Liver (tissue), 3 donors: ENCODE results near the gene KLF3.

ENCODE experiments used
- ATF3 ChIP-seq: IDR thresholded peaks from 2 replicates; pipeline ENCODE4 v1.6.1; 2016; ENCODE audit warnings: antibody characterized with exemption
- FOXA1 ChIP-seq: IDR thresholded peaks from 2 replicates; pipeline ENCODE4 v1.6.1; 2016; ENCODE audit warnings: antibody characterized with exemption
- FOXA2 ChIP-seq: IDR thresholded peaks from 2 replicates; pipeline ENCODE4 v1.6.1; 2016; ENCODE audit warnings: antibody characterized with exemption
- GABPA ChIP-seq, 2 donors: IDR thresholded peaks in 1 of 2; conservative IDR thresholded peaks in 1 of 2; 2 replicates each; pipeline ENCODE4 v1.6.1; 2016; ENCODE audit warnings: antibody characterized with exemption in 2 of 2, mild to moderate bottlenecking in 1 of 2, moderate library complexity in 1 of 2
- JUND ChIP-seq, 2 donors: IDR thresholded peaks; 2 replicates each; pipeline ENCODE4 v1.6.1; 2016; ENCODE audit warnings: antibody characterized with exemption in 2 of 2
- RXRA ChIP-seq, 2 donors: IDR thresholded peaks; 2 replicates each; pipeline ENCODE4 v1.6.1; 2017 to 2018; ENCODE audit warnings: antibody characterized with exemption in 2 of 2, mild to moderate bottlenecking in 1 of 2
- TAF1 ChIP-seq: conservative IDR thresholded peaks from 2 replicates; pipeline ENCODE4 v1.6.1; 2016; ENCODE audit warnings: antibody characterized with exemption, mild to moderate bottlenecking
- TF ChIP-seq, protein P1 (sequence below): fragments of 150-350 bp; IDR thresholded peaks from 2 replicates; pipeline ENCODE4 v1.5.1; 2017; ENCODE audit warnings: improper control_type of control experiment, low read depth, low read length; ENCODE audit not compliant: missing input control
- TF ChIP-seq, protein P2 (sequence below): IDR thresholded peaks from 2 replicates; pipeline ENCODE4 v1.6.1; 2016; ENCODE audit warnings: antibody characterized with exemption
- TF ChIP-seq, protein P3 (sequence below): IDR thresholded peaks from 2 replicates; pipeline ENCODE4 v1.6.1; 2016; ENCODE audit warnings: antibody characterized with exemption, mild to moderate bottlenecking
- donor health status: healthy.
- donor health status: healthy.

- TF ChIP-seq, protein P1, sequence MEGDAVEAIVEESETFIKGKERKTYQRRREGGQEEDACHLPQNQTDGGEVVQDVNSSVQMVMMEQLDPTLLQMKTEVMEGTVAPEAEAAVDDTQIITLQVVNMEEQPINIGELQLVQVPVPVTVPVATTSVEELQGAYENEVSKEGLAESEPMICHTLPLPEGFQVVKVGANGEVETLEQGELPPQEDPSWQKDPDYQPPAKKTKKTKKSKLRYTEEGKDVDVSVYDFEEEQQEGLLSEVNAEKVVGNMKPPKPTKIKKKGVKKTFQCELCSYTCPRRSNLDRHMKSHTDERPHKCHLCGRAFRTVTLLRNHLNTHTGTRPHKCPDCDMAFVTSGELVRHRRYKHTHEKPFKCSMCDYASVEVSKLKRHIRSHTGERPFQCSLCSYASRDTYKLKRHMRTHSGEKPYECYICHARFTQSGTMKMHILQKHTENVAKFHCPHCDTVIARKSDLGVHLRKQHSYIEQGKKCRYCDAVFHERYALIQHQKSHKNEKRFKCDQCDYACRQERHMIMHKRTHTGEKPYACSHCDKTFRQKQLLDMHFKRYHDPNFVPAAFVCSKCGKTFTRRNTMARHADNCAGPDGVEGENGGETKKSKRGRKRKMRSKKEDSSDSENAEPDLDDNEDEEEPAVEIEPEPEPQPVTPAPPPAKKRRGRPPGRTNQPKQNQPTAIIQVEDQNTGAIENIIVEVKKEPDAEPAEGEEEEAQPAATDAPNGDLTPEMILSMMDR: no peak
- no peak for TF ChIP-seq FOXA1
- TF ChIP-seq, protein P2, sequence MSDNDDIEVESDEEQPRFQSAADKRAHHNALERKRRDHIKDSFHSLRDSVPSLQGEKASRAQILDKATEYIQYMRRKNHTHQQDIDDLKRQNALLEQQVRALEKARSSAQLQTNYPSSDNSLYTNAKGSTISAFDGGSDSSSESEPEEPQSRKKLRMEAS: no peak
- TF ChIP-seq JUND (IDR thresholded peaks at IDR 0.05): no peak
- no peak for TF ChIP-seq RXRA (IDR thresholded peaks at IDR 0.05)
- no peak for TF ChIP-seq ATF3
- TF ChIP-seq, protein P3, sequence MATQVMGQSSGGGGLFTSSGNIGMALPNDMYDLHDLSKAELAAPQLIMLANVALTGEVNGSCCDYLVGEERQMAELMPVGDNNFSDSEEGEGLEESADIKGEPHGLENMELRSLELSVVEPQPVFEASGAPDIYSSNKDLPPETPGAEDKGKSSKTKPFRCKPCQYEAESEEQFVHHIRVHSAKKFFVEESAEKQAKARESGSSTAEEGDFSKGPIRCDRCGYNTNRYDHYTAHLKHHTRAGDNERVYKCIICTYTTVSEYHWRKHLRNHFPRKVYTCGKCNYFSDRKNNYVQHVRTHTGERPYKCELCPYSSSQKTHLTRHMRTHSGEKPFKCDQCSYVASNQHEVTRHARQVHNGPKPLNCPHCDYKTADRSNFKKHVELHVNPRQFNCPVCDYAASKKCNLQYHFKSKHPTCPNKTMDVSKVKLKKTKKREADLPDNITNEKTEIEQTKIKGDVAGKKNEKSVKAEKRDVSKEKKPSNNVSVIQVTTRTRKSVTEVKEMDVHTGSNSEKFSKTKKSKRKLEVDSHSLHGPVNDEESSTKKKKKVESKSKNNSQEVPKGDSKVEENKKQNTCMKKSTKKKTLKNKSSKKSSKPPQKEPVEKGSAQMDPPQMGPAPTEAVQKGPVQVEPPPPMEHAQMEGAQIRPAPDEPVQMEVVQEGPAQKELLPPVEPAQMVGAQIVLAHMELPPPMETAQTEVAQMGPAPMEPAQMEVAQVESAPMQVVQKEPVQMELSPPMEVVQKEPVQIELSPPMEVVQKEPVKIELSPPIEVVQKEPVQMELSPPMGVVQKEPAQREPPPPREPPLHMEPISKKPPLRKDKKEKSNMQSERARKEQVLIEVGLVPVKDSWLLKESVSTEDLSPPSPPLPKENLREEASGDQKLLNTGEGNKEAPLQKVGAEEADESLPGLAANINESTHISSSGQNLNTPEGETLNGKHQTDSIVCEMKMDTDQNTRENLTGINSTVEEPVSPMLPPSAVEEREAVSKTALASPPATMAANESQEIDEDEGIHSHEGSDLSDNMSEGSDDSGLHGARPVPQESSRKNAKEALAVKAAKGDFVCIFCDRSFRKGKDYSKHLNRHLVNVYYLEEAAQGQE: no peak
- TF ChIP-seq FOXA2: no peak
- TF ChIP-seq TAF1: no peak
- TF ChIP-seq GABPA (IDR thresholded peaks at IDR 0.05 in 1 of 2, conservative IDR thresholded peaks at IDR 0.05 in 1 of 2): no peak
These were observed 30.3 kb downstream of the KLF3 start for GRCh38 chr4:38694330-38694729.
